ENCODE measurements around the gene ZFYVE19. TPM values are rescaled to one million over a fixed set of nuclear protein-coding genes. Genes with fewer than 3 reads are reported as not detected.

ZFYVE19 gene
- total and polyA plus RNA-seq, 2 experiments from 2014 or later: 8.5 to 22.7 TPM

GRCh38 chr15:40793216-40793989, 13.5 kb upstream of the ZFYVE19 start:
- TF ChIP-seq ZNF114 (CRISPR knock-in tag; IDR thresholded peaks at IDR 0.05) (no peak), NANOG (IDR thresholded peaks at IDR 0.05; ENCODE audit: borderline replicate concordance) (no peak), EZH2phosphoT487 (IDR thresholded peaks at IDR 0.05; ENCODE audit: unreplicated experiment) (no peak), EZH2 (IDR thresholded peaks at IDR 0.05; ENCODE audit: low read depth, unreplicated experiment) (no peak), CREB1 (CRISPR knock-in tag; IDR thresholded peaks at IDR 0.05; ENCODE audit: low read depth) (no peak), ETS1 (IDR thresholded peaks at IDR 0.05) (no peak), JUNB (IDR thresholded peaks at IDR 0.05; ENCODE audit: unreplicated experiment) (no peak), POLR2AphosphoS5 (IDR thresholded peaks at IDR 0.05; ENCODE audit: low read depth) (no peak)
- TF ChIP-seq, protein P1, sequence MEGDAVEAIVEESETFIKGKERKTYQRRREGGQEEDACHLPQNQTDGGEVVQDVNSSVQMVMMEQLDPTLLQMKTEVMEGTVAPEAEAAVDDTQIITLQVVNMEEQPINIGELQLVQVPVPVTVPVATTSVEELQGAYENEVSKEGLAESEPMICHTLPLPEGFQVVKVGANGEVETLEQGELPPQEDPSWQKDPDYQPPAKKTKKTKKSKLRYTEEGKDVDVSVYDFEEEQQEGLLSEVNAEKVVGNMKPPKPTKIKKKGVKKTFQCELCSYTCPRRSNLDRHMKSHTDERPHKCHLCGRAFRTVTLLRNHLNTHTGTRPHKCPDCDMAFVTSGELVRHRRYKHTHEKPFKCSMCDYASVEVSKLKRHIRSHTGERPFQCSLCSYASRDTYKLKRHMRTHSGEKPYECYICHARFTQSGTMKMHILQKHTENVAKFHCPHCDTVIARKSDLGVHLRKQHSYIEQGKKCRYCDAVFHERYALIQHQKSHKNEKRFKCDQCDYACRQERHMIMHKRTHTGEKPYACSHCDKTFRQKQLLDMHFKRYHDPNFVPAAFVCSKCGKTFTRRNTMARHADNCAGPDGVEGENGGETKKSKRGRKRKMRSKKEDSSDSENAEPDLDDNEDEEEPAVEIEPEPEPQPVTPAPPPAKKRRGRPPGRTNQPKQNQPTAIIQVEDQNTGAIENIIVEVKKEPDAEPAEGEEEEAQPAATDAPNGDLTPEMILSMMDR (conservative IDR thresholded peaks at IDR 0.05; ENCODE audit: low read depth in 2 of 2): no peak
- TF ChIP-seq, protein P2, sequence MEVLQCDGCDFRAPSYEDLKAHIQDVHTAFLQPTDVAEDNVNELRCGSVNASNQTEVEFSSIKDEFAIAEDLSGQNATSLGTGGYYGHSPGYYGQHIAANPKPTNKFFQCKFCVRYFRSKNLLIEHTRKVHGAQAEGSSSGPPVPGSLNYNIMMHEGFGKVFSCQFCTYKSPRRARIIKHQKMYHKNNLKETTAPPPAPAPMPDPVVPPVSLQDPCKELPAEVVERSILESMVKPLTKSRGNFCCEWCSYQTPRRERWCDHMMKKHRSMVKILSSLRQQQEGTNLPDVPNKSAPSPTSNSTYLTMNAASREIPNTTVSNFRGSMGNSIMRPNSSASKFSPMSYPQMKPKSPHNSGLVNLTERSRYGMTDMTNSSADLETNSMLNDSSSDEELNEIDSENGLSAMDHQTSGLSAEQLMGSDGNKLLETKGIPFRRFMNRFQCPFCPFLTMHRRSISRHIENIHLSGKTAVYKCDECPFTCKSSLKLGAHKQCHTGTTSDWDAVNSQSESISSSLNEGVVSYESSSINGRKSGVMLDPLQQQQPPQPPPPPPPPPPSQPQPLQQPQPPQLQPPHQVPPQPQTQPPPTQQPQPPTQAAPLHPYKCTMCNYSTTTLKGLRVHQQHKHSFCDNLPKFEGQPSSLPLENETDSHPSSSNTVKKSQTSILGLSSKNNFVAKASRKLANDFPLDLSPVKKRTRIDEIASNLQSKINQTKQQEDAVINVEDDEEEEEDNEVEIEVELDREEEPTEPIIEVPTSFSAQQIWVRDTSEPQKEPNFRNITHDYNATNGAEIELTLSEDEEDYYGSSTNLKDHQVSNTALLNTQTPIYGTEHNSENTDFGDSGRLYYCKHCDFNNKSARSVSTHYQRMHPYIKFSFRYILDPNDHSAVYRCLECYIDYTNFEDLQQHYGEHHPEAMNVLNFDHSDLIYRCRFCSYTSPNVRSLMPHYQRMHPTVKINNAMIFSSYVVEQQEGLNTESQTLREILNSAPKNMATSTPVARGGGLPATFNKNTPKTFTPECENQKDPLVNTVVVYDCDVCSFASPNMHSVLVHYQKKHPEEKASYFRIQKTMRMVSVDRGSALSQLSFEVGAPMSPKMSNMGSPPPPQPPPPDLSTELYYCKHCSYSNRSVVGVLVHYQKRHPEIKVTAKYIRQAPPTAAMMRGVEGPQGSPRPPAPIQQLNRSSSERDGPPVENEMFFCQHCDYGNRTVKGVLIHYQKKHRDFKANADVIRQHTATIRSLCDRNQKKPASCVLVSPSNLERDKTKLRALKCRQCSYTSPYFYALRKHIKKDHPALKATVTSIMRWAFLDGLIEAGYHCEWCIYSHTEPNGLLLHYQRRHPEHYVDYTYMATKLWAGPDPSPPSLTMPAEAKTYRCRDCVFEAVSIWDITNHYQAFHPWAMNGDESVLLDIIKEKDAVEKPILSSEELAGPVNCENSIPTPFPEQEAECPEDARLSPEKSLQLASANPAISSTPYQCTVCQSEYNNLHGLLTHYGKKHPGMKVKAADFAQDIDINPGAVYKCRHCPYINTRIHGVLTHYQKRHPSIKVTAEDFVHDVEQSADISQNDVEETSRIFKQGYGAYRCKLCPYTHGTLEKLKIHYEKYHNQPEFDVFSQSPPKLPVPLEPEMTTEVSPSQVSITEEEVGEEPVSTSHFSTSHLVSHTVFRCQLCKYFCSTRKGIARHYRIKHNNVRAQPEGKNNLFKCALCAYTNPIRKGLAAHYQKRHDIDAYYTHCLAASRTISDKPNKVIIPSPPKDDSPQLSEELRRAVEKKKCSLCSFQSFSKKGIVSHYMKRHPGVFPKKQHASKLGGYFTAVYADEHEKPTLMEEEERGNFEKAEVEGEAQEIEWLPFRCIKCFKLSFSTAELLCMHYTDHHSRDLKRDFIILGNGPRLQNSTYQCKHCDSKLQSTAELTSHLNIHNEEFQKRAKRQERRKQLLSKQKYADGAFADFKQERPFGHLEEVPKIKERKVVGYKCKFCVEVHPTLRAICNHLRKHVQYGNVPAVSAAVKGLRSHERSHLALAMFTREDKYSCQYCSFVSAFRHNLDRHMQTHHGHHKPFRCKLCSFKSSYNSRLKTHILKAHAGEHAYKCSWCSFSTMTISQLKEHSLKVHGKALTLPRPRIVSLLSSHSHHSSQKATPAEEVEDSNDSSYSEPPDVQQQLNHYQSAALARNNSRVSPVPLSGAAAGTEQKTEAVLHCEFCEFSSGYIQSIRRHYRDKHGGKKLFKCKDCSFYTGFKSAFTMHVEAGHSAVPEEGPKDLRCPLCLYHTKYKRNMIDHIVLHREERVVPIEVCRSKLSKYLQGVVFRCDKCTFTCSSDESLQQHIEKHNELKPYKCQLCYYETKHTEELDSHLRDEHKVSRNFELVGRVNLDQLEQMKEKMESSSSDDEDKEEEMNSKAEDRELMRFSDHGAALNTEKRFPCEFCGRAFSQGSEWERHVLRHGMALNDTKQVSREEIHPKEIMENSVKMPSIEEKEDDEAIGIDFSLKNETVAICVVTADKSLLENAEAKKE (CRISPR knock-in tag; IDR thresholded peaks at IDR 0.05): no peak
- Histone ChIP-seq H2AFZ (no peak overlapping the region), H3K27me3 (ENCODE audit: insufficient read depth) (no peaks in the 10 kb centered on the region), H3K4me1 (ENCODE audit: insufficient read depth) (peaks cover 47% of the 10 kb centered on the region), H3K36me3 (ENCODE audit: insufficient read depth) (no peaks in the 10 kb centered on the region), H4K20me1 (replicated peaks; ENCODE audit: insufficient read depth) (0 out of 2 replicates have a peak, but pooled peaks cover 3% of the 10 kb centered on the region), H3K27ac (ENCODE audit: low read depth) (no peak overlapping the region), H3F3A (replicated peaks; ENCODE audit: low read depth) (0 out of 2 replicates have a peak, but pooled peaks cover 4% of the 10 kb centered on the region), H3K4me2 (no peak overlapping the region), H3K79me2 (replicated peaks; ENCODE audit: insufficient read depth) (peaks cover 43% of the 10 kb centered on the region), H3K9me2 (ENCODE audit: insufficient read depth) (no peaks in the 10 kb centered on the region), H3K4me3 (no peak overlapping the region)
- DNase-seq (ENCODE audit: low spot score) (no peak), ATAC-seq (no peak)
- Mint-ChIP-seq H3K27ac (peak overlapping the region; percentile 65), H3K4me1 (peaks cover 42% of the 10 kb centered on the region), H3K36me3 (ENCODE audit: low read depth) (peaks cover 12% of the 10 kb centered on the region; the same call in 2 of the 3 replicates), H3K9me3 (no peaks in the 10 kb centered on the region), H3K4me3 (no peak overlapping the region), H3K27me3 (ENCODE audit: insufficient read depth, low read depth, poor library complexity) (peaks cover 9% of the 10 kb centered on the region)
